HL-60 (cell line): Measurements from ENCODE around the gene BLMH.

Experiments used
- DNase-seq, 2 experiments: peaks; one replicate each; pipeline ENCODE4 v3.0.0-alpha.2; 2010 to 2020; ENCODE audit warnings: low read depth in 1 of 2, low spot score in 1 of 2
- H3K27ac ChIP-seq: fragments of 250-450 bp; sonication (Bioruptor Pico); replicated peaks from 2 replicates; pipeline ENCODE4 v1.5.1; 2020; ENCODE audit warnings: mild to moderate bottlenecking, moderate library complexity
- H3K27me3 ChIP-seq: fragments of 250-450 bp; sonication (Bioruptor Pico); 2 replicates; pipeline ENCODE4 v1.5.1; 2021; ENCODE audit warnings: mild to moderate bottlenecking, moderate library complexity; ENCODE audit not compliant: insufficient read depth, poor library complexity, severe bottlenecking
- H3K4me3 ChIP-seq: replicated peaks from 2 replicates; pipeline ENCODE4 v1.5.1; 2011; ENCODE audit warnings: mild to moderate bottlenecking, control low read depth, low read length; ENCODE audit not compliant: insufficient read depth
- CTCF ChIP-seq: IDR thresholded peaks from one replicate; pipeline ENCODE4 v1.5.1; 2011; ENCODE audit warnings: low read length, control low read depth, inconsistent platforms; ENCODE audit not compliant: insufficient read depth
- GABPA ChIP-seq: IDR thresholded peaks from 2 replicates; pipeline ENCODE4 v1.6.1; 2012; ENCODE audit warnings: low read depth
- POLR2AphosphoS5 ChIP-seq: IDR thresholded peaks from 2 replicates; pipeline ENCODE4 v1.6.1; 2012; ENCODE audit warnings: low read depth
- REST ChIP-seq: IDR thresholded peaks from 2 replicates; pipeline ENCODE4 v1.6.1; 2012; ENCODE audit warnings: low read depth; ENCODE audit not compliant: insufficient replicate concordance
- SPI1 ChIP-seq: IDR thresholded peaks from 2 replicates; pipeline ENCODE4 v1.6.1; 2012; ENCODE audit warnings: low read depth, mild to moderate bottlenecking, borderline replicate concordance

The BLMH gene

DNA sequence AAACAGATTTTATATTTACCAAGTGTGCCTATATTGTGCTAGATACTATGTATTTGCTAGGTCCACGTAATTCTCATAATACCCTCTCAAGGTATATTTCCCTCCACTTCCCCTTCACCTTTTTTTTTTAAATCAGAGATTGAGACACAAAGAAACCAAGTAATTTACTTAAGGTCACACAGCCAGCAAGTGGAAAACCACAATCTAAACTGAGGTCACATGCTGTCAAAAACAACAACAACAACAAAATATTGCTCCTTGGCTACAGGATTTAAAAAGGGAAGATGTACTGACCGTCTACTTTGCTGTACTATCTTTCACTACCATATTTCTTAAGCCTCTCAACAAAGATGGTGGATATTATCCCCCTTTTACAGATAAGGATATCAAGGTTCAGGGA, 15.8 kb downstream of the BLMH start:
- no peak for TF ChIP-seq CTCF
- Histone ChIP-seq H3K4me3 (no peak overlapping the region), H3K27me3 (no peaks in the 10 kb centered on the region), H3K27ac (no peak overlapping the region)
- no peak for DNase-seq

DNA sequence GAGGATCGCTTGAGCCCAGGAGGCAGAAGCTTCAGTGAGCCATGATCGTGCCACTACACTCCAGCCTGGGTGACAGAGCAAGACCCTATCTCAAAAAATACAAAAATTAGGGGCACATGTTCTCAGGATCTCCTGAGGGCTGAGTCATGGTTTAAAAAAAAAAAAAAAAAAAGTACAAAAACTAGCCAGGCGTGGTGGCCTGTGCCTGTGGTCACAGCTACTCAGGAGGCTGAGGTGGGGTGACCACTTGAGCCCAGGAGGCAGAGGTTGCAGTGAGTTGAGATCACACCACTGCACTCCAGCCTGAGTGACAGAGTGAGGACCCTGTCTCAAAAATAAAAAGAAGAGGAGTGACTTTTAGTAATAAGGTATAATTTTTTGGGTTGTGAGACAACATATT, 16.9 kb downstream of the BLMH start:
- TF ChIP-seq POLR2AphosphoS5 (no peak), REST (no peak), CTCF (no peak), GABPA (no peak), SPI1 (no peak)
- H3K4me3 ChIP-seq: no peak overlapping the region
- DNase-seq: no peak
- H3K27me3 ChIP-seq: no peaks in the 10 kb centered on the region
- H3K27ac ChIP-seq: no peak overlapping the region

- no peak for TF ChIP-seq SPI1
- TF ChIP-seq POLR2AphosphoS5: no peak
- no peak for TF ChIP-seq GABPA
- no peak for TF ChIP-seq CTCF
- TF ChIP-seq REST: no peak
- Histone ChIP-seq H3K27me3 (no peaks in the 10 kb centered on the region), H3K4me3 (no peak overlapping the region), H3K27ac (no peak overlapping the region)
- DNase-seq: no peak
Observed at GRCh38 chr17:30273373-30273772, 18.4 kb downstream of the BLMH start.

- no peak overlapping the region for H3K27ac ChIP-seq
- TF ChIP-seq GABPA: no peak
- H3K4me3 ChIP-seq: no peak overlapping the region
- DNase-seq: no peak
- H3K27me3 ChIP-seq: no peaks in the 10 kb centered on the region
Observed at GRCh38 chr17:30271102-30271501, 20.6 kb downstream of the BLMH start.
